HG03342 (cell line): Measurements from ENCODE around the gene ZFAND6.
"Not testable (repeated sequence)": the region's sequence is repeated elsewhere in the genome, so short reads cannot be mapped to it uniquely, and the experiment has no call there.

Experiments
- ATAC-seq: cut with Tn5 transposase; IDR thresholded peaks from one replicate; pipeline ENCODE4 v1.9.1; 2021; ENCODE audit warnings: mild to moderate bottlenecking, moderate library complexity; ENCODE audit not compliant: unreplicated experiment

The ZFAND6 gene

DNA sequence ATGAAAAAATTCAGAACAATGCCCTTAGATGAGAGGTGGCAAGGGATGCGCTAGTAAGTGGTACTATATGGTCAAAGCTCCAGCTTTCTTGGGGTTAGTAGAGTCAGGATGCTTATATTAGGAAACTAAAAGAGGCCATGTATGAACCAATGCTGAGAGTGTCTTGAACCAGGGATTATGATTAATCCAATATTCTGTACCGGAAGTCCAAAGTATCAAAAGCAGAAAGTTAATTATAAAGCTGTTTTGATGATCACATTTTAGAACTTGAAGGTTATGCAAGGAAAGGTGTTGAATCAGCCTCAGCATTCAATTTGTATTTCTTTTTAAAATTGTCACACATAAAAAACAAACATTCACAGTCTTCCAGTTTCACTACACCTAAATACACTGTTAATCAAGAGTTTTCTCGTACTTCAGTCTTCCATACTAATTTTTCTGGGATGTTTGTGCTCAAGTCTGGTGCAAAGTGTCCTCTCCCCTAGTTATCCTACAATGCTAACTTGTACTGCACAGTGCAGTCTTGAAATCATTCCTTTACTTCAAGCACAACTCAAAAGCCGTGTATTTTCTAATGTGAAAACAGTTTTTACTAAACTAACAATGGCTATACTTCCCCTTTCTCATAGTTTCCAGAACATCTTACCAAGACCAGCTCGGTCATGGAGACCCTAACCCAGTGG lies 82.6 kb downstream of the ZFAND6 start:
- ATAC-seq = no peak

DNA sequence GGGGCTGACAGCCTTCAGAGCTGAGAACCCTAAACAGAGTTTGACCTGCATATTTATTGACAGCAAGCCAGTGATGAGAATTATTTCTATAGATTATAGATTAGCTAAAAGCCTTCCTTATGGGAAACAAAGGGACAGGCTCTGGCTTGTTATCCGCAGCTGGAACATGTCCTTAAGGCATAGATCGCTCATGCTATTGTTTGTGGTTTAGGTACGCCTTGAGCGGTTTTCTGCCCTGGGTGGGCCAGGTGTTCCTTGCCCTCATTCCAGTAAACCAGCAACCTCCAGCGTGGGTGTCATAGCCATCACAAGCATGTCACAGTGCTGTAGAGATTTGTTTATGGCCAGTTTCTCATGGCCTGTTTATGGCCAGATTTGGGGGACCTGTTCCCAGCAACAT lies 83.2 kb downstream of the ZFAND6 start:
- ATAC-seq = no peak

DNA sequence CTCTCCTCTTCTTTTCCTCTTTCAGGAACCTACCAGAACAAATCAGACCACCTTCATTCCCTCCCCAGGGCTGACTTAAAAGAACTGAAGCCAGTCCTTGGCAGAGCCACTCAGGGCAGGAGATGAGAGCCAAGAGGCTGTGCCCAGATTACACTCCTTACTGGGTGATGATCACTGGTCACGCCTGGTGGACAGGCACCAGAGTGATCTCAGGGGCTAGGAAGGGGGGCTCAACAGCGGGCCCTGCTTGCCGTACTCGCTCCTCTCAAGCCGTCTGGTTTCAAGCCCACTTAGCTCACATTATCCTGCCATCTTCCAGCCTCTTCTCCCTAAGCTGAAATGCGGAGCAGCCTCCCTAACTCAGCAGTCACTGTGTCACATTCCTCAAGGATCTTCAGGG lies 91.7 kb downstream of the ZFAND6 start:
- no peak for ATAC-seq

DNA sequence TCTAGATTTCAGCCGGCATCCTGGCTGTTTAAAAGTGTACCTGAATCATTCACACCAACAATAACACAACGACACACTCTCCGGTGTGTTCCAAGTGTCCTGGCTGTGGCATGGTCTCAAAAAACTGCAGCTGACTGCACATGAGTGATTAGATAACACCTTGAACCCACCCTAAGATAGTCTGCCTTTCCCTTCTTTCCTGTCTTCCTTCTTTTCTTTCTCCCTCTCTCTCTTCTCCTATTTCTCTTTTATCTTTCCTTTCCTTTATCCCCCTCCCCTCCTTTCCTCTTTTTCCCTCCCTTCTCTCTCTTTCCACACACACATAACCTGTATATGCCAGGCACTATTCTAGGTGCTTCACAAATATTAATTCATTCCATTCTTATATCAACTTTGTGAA lies 92.1 kb downstream of the ZFAND6 start:
- ATAC-seq = no peak

DNA sequence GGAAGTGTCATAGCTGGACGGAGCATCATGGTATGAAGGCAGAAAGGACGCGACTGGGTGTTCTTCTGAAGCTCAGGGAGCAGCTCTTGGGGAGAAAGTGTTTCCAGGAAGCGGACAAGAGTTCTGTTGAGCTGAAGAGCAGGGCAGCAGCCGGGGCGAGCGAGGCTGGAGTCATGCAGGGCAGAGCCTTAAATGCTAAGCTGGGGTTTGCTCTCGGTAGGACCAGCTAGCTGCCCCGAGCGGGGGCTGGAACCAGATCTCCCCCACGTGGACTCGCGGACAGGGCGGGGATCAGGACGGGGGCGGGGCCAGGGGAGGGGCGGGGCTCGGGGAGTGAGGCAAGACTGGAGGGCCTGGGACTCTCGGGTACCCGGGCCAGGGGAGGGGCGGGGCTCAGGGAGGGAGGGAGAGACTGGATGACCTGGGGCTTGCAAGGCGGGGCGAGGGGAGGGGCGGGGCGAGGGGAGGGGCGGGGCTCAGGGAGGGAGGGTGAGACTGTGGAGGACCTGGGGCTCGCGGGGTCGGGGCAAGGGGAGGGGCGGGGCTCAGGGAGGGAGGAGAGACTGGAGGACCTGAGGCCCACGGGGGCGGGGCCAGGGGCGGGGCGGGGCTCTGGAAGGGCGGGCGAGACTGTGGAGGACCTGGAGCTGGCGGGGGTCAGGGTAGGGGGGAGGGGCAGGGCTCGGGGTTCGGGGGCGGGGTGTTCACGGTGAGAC lies 92.9 kb downstream of the ZFAND6 start:
- peak; percentile 49 for ATAC-seq

DNA sequence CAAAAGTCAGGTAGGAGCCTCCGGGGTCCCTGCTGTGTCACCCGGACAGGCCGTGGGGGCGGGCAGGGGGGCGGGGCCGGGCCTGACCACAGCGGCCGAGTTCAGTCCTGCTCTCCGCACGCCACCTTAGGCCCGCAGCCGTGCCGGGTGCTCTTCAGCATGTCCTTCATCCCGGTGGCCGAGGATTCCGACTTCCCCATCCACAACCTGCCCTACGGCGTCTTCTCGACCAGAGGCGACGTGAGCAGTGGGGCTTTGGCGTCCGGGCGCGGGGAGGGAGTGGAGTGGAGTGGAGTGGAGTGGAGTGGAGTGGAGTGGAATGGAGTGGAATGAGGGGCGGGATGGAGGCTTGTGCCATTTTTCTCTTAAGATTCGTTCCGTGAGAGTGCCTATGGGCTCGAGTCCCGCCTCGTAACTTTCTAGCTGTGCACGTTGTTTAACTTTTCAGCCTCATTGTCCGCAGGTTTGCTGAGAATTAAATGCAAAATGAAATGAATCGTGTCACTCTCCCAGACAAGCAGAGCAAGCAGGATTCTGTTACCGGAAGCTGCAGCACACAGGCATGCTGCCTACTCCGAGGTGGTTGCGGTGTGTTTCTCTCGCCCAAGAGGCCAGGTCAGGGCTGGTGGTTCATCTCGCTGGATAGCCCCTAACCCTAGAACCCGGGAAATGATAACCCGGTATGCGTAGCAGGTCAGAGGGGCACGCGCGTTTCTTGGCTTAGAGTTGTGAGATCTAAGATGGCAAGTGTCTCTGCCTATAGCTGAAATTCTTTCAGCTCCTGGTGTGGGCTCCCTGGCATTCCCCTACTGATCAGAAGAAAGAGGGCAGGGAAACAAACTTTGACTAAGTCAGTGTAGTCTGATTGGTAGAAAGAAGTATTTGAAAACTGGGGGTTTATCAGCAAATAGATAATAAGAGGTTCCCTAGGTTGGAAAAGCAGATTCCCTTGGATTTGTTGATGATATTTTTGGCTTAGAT lies 93.7 kb downstream of the ZFAND6 start, which contains the start of gene FAH:
Gene FAH, plus strand, starts transcription at position 104 of the 981 bp plus-strand sequence. Its CDS starts 56 bp downstream, at position 160.
- peak; percentile 61 for ATAC-seq

DNA sequence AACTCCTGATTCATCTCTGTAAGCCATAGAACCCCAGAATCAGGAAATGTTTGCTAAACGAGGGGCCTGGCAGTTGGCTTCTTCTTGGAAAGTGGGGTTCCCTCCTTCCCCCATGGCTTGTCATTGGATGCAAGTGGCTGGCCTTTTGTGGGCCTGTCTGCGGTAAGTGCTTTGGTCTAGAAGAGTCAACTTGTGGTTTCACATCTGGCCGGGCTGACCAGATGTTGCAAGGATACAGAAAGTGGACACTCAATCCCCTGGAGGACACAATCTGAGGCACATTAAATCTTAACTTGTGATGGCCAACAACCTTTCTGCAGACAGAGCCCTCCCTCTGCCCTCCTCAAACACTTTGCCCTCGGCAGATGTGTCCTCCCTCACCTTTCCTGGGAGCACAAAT lies 94.4 kb downstream of the ZFAND6 start:
- no peak for ATAC-seq

DNA sequence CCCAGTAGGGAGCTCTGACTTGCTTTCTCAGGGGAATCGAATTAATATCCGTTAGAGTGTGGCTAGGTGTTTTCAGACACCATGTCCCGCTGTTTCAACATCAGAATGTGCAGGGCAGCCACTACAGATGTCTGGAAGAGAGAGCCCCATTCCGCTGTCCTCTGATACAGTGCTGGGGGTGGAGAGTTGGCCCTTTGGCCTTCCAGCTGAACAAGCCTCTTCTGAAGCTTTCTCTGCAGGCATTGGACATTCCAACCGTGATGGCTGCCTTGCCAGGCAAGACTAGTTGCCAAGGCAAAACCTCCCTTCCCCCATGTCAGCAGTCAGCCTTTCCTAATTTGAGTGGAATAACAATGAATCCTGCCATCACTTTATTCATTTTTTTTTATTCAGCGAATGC lies 94.9 kb downstream of the ZFAND6 start:
- ATAC-seq = no peak

DNA sequence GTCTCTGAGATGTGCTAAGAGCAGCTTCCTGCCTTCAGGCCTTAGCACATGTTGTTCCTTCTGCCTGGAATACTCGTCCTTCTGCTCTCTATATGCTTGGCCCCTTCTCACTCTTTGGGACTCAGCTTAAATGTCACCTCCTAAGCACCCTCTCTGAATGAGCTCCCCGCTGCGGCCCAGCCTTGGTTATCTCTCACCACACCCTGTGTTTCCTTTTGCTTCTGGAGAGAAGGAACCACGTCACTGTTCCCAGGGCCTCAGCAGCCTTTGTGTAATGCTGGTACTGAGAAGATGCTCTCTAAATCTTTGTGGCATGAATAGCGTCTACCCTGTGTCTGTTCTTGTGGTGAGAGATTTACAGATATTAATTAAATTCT lies 95.5 kb downstream of the ZFAND6 start:
- no peak for ATAC-seq

DNA sequence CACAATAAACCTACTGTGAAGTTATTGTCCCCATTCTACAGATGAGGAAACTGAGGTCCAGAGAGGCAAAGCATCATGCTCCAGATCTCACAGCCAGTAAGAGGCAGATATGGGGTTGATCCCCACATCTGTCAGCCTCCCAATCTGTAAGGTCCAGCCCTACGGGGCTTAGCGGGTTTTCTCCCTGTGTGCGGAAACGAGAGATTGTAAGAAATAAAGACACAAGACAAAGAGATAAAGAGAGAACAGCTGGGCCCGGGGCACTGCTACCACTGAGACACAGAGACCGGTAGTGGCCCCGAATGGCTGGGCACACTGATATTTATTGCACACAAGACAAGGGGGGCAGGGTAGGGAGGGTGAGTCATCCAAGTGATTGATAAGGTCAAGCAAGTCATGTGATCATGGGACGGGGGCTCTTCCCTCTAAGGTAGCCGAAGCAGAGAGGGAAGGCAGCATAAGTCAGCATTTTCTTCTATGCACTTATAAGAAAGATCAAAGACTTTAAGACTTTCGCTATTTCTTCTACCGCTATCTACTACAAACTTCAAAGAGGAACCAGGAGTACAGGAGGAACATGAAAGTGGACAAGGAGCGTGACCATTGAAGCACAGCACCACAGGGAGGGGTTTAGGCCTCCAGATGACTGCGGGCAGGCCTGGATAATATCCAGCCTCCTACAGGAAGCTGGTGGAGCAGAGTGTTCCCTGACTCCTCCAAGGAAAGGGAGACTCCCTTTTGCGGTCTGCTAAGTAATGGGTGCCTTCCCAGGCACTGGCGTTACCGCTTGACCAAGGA lies 96.1 kb downstream of the ZFAND6 start:
- not testable (repeated sequence) for ATAC-seq

DNA sequence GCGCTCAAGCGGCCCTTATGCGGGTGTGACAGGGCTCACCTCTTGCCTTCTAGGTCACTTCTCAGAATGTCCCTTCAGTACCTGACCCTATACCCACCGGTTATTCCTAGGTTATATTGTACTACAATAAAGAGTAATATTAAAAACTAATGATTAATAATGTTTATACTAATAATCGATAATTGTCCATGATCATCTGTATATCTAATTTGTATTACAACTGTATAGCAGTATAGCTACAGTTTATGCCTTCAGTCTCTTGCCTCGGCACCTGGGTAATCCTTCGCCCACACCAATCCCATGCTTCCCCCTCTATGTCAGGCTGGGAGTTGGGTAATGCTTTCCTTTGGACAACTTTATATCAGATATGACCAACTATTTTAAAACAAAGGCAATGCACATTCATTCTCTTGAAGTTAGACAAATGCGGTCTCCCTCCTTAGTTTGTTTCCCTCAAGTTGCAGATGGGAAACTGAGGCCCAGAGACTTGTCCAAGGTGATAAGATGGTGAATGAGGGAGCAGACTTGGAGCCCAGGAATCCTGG lies 96.8 kb downstream of the ZFAND6 start:
- ATAC-seq = no peak

DNA sequence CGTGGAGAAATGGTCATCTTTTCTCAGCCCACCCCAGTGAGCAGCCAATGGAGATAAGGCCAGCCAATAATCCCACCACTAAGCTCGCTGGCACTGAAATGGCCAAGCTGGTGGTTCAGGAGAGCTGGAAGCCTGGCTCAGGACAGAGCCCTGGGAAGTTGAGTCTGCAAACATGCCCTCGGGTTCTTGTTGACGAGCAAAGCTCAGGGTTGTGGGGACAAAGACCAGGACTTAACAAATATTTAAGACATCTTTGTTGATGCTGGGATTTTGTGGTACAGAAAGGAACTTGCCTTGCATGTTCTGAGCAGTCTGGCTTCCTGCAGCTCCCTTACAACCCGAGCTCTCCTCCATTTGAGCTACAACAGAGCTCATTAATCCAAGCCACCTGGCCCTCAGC lies 97.7 kb downstream of the ZFAND6 start:
- ATAC-seq = no peak

DNA sequence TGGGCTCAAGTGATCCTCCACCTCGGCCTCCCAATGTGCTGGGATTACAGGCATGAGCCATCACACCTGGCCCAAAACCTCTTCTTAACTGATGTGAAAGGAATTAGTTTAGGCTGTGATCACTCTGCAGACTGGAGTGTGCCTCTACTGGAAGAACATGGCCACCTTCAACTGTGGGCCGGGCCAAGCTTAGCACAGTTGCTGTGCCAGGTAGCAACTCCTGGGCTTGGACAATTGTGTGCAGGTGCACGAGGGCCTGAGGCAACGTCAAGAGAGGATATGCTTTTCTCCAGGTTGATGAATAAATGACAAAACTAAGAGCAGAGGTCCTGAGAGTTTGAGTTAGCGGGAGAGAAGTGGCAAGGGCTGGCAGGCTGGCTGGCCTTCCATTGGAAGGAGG lies 99.8 kb downstream of the ZFAND6 start:
- ATAC-seq = no peak

DNA sequence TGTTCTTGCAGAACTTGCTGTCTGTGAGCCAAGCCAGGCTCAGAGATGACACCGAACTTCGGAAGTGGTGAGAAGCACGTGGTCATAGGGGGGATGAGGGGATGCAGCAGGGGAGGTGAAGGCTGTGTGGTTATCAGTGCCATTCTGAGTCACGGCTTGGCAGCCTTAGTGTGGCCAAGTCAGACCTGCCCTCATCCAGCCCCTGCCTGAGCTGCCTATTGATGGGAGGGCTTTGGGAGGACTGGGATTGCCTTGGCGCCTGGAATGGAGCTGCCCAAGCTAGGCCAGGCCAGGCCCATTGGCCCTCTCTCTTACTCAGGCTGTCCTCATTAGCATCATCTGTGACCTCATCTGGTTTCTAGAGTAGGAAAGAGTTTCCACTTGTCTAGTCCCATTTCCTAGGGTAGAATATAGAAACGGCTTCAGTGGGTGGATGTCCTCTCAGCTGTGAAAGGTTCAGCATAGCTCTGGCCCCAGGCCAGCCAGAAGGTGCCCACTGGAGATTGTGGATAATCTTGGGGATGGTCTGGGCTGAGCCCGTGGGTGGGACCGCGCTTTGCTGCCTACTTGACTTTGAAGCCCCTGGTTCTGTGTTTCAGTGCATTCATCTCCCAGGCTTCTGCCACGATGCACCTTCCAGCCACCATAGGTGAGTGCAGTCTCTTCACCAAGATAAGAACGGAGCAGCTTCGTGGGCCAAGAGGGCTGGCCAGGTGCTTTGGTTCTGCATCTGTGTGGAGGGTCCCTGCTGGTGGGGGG lies 100.5 kb downstream of the ZFAND6 start:
- ATAC-seq = no peak

DNA sequence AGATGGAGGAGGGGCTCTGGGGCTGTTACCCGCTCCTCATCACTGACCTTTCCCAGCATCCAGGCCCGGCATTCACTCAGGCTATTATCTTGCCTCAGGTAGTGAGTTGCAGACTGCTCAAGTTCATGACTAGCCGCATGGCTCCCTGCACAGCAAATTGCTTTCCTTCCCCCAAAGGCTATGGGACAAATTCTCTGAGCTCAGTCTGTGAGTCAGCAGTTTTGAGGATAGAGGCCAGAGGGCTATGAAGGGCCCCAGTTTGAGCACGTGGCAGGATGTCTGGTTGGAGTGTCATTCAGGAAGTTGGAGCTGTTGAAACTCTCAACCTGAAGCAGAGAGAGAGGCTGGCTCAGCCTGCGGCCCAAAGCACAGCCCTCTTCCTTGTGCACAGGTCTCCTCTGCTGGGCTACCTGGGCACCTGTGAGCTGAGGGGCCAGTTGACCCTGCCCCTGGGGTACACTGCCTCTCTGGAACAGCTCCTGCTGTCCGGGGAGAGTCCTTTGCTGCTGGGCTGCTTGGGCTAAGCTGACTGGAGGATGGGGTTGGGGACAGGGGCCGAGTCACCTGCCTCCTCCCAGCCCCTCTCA lies 101.2 kb downstream of the ZFAND6 start:
- ATAC-seq = peak; percentile 88

DNA sequence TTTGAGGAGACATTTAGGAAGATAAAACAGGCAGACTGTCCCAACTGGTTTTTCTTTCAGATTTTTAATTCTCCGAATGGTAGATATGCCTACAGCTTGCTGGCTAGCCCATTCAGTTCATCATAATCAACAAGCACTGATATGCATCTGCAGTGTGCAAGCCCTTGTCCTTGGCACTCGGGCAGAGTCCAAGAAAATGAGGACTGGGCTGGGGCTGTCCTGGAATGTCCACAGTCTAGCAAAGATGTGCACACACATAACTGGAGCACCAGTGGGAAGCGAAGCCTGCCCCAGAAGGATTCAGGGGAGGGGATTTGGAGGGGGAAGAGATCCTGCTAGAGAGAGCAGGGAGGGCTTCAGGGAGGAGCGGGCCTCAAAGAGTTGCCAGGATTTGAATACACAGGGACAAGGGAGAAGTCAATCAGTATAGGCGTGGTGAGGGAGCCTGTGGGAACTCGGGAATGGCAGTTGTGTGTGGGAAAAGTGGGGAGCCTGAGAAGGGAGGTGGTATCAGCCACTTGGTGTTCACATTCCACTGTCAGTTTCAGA lies 102.1 kb downstream of the ZFAND6 start:
- ATAC-seq = no peak

DNA sequence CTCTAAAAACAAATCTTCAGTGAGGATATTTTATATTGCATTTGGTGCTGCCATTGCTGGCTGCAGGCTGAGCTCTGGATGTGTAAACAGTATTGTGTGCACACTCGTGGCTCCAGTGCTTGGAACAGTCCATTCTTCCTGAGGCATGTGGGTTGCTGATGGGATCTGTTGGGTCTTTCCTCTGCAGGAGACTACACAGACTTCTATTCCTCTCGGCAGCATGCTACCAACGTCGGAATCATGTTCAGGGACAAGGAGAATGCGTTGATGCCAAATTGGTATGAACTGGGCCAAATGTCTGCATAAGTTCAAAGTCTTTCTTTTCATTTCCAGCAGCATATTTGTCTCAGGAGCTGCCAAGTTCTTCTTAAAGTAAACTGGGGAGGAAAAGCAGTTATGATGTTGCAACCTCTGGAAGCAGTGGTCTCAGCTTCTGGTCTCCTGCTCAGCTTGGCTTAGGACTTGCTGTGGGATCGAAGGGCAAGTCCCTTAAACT lies 102.6 kb downstream of the ZFAND6 start:
- ATAC-seq = no peak

DNA sequence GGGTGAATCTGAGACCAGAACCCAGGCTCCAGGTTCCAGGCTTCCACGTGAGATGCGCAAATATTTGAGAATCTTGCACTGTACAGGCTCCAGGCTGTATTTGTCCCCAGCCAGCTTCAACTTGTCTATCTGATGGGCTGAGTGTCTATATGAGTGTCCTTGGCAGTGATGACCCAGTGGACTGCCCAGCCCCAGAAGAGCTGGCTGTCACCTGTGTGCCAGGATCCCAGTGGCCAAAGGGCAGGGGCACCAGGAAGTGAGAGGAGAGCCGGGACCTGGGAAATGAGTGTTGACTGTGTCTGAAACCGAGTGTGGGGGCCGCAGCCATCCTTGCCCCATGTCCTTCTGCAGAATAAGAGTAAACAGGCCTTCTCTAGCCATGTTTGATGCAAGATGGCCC lies 103.7 kb downstream of the ZFAND6 start:
- no peak for ATAC-seq

DNA sequence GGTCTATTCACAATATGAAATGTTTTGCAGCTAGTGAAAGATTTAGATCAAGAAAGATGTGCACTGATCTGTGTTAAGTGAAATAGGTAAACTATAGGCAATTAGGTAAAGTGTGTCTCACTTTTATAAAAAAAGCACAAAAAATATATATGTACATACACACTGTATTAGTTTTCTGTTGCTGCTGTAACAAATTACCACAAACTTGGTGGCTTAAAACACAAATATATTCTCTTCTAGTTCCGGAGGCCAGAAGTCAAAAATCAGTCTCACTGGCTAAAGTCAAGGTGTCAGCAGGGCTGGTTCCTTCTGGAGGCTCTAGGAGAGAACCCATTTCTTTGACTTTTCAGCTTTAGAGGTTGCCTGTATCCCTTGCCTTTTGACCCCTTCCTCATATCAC lies 104.4 kb downstream of the ZFAND6 start:
- no peak for ATAC-seq
